Measurements from ENCODE around the gene PRSS56. TPM values are rescaled to one million over a fixed set of nuclear protein-coding genes. Genes with fewer than 3 reads are reported as not detected.

Gene PRSS56
- total RNA-seq, 1 donor from 2014 or later: not detected

- TF ChIP-seq, protein P1, sequence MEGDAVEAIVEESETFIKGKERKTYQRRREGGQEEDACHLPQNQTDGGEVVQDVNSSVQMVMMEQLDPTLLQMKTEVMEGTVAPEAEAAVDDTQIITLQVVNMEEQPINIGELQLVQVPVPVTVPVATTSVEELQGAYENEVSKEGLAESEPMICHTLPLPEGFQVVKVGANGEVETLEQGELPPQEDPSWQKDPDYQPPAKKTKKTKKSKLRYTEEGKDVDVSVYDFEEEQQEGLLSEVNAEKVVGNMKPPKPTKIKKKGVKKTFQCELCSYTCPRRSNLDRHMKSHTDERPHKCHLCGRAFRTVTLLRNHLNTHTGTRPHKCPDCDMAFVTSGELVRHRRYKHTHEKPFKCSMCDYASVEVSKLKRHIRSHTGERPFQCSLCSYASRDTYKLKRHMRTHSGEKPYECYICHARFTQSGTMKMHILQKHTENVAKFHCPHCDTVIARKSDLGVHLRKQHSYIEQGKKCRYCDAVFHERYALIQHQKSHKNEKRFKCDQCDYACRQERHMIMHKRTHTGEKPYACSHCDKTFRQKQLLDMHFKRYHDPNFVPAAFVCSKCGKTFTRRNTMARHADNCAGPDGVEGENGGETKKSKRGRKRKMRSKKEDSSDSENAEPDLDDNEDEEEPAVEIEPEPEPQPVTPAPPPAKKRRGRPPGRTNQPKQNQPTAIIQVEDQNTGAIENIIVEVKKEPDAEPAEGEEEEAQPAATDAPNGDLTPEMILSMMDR (IDR thresholded peaks at IDR 0.05): no peak
- DNase-seq (ENCODE audit: low spot score in 2 of 2): no peak
- Histone ChIP-seq H3K4me3 (no peak overlapping the region), H3K4me1 (no peaks in the 10 kb centered on the region), H3K36me3 (no peaks in the 10 kb centered on the region), H3K27ac (no peak overlapping the region), H3K9me3 (no peaks in the 10 kb centered on the region), H3K27me3 (no peaks in the 10 kb centered on the region)
- intact Hi-C loops (cut with DNase I): no loop called here
Observed at GRCh38 chr2:232493701-232494474, 26.3 kb upstream of the PRSS56 start.

- DNase-seq (ENCODE audit: low spot score in 2 of 2): no peak
- no peak overlapping the region for H3K27ac ChIP-seq
- no peaks in the 10 kb centered on the region for H3K9me3 ChIP-seq
- H3K27me3 ChIP-seq: no peaks in the 10 kb centered on the region
- no peaks in the 10 kb centered on the region for H3K36me3 ChIP-seq
- TF ChIP-seq, protein P1 (IDR thresholded peaks at IDR 0.05): no peak
- no peak overlapping the region for H3K4me3 ChIP-seq
- intact Hi-C loops (cut with DNase I): no loop called here
- H3K4me1 ChIP-seq: no peaks in the 10 kb centered on the region
Observed at GRCh38 chr2:232494542-232494941, 25.6 kb upstream of the PRSS56 start.

DNA sequence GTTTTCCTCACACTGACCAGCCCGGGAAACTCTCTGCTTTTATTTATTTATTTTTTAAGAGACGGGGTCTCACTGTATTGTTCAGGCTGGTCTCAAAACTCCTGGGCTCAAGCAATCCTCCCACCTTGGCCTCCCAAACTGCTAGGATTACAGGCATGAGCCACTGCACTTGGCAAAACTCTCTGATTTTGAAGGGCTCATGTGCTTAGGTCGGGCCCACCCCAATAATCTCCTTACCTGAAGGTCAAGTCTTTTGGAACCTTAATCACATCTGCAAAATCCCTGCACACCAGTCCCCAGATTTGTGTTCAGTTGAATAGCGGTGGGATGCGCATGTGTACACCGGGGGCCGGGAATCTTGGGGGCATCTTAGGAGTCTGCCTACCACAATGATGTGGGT lies 24.9 kb upstream of the PRSS56 start:
- TF ChIP-seq, protein P1 (IDR thresholded peaks at IDR 0.05): no peak
- no peaks in the 10 kb centered on the region for H3K9me3 ChIP-seq
- intact Hi-C loops (cut with DNase I): no loop called here
- H3K4me3 ChIP-seq: no peak overlapping the region
- H3K4me1 ChIP-seq: no peaks in the 10 kb centered on the region
- H3K27me3 ChIP-seq: no peaks in the 10 kb centered on the region
- H3K36me3 ChIP-seq: no peaks in the 10 kb centered on the region
- no peak for DNase-seq (ENCODE audit: low spot score in 2 of 2)
- no peak overlapping the region for H3K27ac ChIP-seq

DNA sequence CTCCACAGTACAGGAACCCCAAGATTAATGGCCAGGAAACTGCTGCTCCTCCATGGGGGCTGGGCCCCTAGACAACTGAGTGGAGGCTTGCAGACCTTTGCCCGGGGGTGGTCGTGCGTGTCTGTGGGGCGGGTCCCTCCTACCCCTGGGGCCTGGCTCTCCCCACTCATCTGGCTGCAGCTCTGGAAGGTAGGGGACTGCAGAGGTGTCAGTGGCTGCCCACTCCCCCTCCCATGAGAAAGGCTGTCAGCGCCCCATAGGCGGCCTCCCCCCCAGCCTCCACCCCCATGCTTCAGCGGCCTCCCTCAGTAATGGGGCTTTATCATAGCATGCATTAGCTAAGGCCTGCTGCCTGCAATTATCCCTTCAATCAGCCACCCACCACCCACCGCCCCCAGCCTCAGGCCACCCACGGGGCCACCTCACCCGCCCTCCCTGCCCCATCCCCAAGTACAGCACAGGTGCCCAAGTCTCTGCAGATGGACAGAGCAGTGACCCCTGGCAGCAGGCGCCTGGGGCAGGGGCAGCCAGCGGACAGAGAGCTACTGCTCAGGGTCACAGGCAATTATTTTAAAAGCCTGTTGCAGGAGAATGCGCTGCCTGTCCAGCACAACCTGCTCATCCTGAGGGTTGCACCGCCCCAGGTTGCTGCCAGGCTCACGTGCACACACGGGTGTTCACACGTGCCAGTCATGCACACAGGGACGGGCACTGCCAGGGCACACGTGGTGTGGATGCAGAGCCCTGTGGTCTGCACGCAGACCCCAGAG lies 23.5 kb upstream of the PRSS56 start:
- Histone ChIP-seq H3K4me1 (no peaks in the 10 kb centered on the region), H3K27ac (no peak overlapping the region), H3K27me3 (no peaks in the 10 kb centered on the region), H3K4me3 (no peak overlapping the region), H3K9me3 (no peaks in the 10 kb centered on the region), H3K36me3 (no peaks in the 10 kb centered on the region)
- DNase-seq (ENCODE audit: low spot score in 2 of 2): no peak
- TF ChIP-seq, protein P1 (IDR thresholded peaks at IDR 0.05): no peak
- intact Hi-C loops (cut with DNase I): no loop called here

DNA sequence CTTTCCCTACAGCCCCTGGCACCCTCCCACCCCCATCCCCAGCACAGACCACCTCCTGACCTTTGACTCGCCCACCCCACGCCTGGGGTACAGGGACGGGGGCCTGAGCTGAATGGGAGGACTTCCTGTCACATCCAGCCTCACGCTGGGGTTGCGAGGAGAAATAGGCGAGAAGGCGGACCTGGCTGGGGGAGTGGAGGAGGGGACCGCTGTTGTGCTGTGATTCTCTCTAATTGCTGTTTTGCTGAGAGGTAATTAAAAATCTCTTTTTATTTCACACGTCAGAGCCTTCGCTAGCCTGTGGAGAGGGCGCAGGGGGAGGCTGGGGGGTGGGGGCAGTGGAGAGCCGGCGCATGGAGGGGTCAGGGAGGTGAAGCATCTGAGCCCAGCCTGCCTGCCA lies 22.8 kb upstream of the PRSS56 start:
- TF ChIP-seq, protein P1 (IDR thresholded peaks at IDR 0.05): no peak
- Histone ChIP-seq H3K4me1 (no peaks in the 10 kb centered on the region), H3K9me3 (no peaks in the 10 kb centered on the region), H3K27me3 (no peaks in the 10 kb centered on the region), H3K27ac (no peak overlapping the region), H3K4me3 (no peak overlapping the region), H3K36me3 (no peaks in the 10 kb centered on the region)
- intact Hi-C loops (cut with DNase I): no loop called here
- no peak for DNase-seq (ENCODE audit: low spot score in 2 of 2)

All from ascending aorta (tissue), 2 donors.